HG03469 (cell line): ENCODE measurements around the gene NOTUM.
"Not testable (repeated sequence)": the region's sequence is repeated elsewhere in the genome, so short reads cannot be mapped to it uniquely, and the experiment has no call there.

ENCODE experiments used
- ATAC-seq: cut with Tn5 transposase; IDR thresholded peaks from one replicate; pipeline ENCODE4 v1.9.1; 2021; ENCODE audit warnings: mild to moderate bottlenecking, moderate library complexity, moderate number of reproducible peaks; ENCODE audit not compliant: unreplicated experiment

The NOTUM gene

DNA sequence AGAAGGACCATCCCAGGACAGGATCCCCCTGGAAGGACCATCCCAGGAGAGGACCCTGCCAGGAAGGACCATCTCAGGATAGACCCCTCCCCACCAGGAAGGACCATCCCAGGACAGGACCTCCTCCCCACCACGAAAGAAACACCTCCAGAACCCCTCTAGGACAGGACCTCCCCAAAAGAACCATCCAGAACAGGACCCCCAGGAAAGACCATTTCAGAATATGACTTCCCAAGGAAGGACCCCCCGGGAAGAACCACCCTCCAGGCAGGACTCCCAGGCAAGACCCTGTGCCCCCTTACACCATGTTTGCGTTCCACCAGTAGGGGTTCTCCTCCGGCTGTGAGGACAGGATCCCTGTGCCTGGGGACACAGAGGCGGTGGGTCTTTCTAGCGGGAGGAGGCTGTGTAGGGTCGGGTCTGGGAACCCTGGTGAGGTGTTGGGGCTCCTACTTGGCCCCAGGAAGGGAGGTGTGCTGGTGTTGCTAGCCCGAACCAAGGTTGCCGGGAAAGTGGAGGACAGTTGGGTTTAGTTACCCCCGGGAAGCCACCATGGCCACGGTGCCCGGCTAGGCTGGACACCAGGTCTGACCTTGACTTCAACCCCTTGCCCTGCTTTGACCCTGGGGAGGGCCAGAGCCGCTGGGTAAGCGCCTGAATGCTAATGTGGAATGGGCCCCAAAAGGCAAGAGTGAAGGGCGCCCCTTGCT, 2.2 kb downstream of the NOTUM start:
- no peak for ATAC-seq

DNA sequence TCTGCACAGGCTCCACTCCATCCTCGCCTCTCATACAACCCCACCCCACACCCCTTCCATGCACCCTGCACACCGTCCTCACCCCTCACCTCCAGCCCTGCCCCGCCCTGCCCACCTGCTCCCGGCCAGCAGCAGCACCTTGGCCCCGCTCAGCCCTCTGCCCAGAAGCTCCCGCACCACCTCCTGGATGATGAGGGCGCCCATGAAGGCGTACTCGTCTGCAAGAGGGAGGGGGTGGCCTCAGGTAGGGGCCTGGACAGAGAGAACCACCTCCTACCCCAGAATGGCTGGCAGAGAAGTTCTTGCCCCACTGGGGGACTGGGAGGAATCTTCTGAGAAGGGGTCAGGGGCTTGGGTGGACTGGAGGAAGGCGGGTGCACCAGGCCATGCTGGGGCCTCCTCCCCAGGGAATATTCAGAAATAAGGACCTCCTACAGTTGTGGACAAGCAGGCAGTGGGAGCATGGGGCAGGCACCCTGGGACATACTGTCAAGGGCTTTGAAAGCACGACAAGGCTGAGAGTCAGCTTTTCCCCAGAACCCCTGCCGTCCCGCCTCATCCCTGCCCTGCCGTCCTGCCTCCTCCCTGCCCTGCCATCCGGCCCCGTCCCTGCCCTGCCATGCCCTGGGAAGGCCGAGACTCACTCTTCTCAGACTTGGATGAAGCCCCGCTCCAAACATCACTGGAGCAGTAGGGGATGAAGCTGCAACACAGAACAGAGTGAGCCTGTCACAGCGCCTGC, 3.1 kb downstream of the NOTUM start:
- no peak for ATAC-seq

DNA sequence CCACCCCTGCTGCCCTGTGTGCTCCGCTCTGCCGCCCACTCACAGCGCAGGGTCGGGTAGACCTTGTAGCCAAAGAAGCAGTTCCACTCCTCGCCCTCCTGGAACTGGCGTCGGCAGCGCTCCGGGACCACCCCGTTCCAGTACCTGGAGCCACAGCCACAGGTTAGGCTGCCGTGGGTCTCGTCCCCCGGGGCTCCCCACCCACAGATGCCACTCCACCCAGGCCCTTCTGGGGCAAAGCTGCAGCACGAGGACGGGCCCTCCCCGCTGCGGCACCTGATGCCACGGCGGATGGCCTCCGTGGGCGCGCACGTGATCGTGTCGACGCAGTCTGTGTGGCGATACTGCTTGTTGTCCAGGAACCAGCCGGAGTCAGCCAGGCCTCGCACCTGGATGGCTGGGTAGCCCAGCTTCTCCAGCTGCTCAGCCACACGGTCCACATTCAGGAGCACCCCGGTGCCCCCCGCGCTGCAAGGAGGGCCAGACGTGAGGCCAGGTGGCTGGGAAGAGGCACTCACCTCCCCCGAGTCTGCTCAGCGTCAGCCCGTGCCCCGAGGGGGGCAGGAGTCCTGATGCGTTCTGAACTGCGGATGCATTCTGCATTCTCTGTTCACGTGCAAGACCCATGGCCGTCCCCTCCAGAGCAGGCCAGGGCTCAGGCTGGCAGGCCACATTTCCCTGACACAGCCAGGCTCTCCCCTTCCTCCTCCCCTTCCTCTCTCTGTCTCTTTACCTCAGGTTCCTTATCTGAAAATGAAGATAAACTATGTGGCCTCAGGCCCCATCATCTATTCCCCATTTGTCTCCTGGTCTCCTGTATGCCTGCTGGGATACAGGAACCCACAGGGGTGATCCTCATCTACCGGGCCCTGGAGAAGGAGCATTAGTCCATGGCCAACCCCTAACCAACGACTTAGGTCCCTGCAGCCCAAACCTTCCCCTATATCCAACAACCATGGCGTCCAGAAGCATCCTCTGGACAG, 4.1 kb downstream of the NOTUM start:
- ATAC-seq, result no peak

DNA sequence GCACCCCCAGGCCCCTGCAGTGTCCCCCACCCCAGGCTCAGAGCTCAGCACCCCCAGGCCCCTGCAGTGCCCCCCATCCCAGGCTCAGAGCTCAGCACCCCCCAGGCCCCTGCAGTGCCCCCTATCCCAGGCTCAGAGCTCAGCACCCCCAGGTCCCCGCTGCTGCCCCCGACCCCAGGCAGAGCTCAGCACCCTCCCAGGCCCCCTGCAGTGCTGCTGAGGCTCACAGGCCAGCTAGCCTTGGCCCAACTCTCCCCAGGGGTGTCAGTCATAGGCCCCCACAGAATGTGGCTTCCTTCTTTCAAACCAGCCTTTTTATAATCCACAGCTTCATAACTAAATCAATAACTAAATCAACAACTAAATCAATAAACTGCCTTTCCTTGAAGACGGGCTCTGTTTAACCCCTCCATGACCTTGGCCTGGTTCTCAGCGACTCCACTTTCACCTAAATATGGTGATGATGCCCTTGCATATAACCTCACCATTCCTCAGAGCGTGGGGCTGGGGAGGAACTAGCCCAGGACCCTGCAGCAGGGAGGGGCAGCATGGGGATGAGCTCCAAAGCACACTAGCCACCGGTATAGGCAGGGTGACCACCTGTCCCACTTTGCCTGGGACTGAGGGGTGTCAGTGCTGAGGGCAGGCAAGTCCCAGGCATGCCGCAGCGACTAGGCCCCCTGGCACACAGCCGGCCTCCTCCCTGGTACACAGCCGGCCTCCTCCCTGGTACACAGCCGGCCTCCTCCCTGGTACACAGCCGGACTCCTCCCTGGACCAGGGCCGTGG, 5.0 kb downstream of the NOTUM start:
- no peak for ATAC-seq

DNA sequence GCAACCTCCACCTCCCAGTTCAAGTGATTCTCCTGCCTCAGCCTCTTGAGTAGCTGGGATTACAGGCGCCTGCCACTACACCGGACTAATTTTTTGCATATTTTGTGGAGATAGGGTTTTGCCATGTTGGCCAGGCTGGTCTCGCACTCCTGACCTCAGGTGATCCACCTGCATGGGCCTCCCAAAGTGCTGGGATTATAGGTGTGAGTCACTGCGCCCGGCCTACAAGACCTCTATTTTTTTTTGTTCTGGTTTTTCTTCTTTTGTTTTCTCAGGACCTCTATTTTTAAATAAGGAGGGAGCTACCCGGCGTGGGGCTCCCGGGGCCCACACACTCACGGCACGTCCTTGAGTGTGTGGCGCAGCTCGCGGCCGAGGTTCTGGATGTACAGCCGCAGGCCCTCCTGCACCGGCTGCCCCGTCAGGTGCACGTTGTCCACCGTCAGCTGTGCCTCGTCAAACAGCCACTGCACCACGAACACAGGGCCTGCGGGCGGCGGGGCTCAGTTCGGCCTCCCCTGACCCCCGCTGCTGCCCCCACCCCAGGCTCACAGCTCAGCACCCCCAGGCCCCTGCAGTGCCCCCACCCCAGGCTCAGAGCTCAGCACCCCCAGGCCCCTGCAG, 5.8 kb downstream of the NOTUM start:
- ATAC-seq, result no peak

DNA sequence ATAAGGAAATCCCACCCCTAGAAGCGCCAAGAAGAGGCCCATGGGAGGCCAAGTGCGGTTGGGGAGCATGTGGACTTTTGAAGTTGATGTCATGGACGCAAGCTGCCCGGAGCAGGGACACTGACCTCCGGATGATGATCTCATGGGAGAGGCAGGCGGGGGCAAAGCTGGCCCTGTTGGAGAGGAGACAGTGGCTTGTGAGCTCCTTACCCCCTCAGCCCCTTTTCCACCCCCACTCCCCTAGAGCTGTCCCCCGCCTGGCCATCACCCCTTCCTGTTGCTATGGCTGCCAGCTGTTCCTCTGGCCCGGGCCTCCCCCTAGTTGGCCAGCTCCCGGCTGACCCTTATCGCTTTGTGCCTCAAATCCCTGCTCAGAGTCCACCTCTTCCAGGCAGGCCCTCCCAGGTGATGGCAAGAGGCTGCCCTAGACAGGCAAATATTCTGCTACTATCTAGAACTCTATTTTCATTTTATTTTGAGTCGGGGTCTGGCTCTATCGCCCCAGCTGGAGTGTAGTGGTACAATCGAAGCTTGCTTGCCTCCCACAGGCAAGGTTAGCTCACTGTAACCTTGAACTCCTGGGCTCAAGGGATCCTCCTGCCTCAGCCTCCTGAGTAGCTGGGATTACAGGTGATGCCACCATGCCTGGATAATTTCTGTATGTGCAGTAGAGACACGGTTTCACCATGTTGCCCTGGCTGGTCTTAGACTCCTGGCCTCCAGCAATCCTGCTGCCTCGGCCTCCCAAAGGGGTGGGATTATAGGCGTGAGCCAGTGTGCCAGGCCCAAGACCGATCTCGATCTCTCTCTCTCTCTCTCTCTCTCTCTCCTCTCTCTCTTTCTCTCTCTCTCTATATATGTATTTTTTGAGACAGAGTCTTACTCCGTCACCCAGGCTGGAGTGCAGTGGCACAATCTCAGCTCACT, 6.6 kb downstream of the NOTUM start:
- ATAC-seq, result no peak

DNA sequence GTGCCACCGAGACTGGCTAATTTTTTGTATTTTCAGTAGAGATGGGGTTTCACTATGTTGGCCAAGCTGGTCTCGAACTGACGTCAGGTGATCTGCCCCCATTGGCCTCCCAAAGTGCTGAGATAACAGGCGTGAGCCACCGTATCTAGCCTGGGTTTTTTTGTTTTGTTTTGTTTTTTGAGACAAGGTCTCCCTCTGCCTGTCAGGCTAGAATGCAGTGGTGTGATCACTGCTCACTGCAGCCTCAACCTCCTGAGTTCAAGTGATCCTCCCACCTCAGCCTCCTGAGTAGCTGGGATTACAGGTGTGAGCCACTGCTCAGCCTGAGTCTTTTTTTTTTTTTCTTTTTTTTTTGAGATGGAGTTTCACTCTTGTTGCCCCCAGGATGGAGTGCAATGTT, 7.5 kb downstream of the NOTUM start:
- not testable (repeated sequence) for ATAC-seq

DNA sequence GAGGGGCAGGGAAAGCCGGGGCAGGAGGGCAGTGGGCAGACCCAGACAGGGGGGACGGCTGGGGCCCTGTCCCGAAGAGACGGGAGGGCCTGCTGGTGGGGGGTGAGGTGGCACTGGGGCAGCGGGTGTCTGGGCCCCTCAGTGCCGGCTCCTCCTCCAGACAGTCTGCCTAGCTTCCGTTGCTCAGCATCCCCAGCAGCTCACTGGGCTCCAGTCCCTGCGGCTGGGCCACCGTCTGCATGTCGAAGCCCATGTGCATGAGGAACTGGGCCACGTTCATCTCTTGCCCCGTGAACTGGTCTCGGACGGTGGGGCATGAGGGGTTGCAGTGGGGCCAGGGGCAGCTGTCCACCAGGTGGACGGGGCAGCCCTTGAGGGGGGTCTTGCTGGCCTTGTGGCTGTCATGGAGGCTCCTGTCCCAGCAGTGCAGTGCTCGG, 8.2 kb downstream of the NOTUM start:
- ATAC-seq, result no peak

DNA sequence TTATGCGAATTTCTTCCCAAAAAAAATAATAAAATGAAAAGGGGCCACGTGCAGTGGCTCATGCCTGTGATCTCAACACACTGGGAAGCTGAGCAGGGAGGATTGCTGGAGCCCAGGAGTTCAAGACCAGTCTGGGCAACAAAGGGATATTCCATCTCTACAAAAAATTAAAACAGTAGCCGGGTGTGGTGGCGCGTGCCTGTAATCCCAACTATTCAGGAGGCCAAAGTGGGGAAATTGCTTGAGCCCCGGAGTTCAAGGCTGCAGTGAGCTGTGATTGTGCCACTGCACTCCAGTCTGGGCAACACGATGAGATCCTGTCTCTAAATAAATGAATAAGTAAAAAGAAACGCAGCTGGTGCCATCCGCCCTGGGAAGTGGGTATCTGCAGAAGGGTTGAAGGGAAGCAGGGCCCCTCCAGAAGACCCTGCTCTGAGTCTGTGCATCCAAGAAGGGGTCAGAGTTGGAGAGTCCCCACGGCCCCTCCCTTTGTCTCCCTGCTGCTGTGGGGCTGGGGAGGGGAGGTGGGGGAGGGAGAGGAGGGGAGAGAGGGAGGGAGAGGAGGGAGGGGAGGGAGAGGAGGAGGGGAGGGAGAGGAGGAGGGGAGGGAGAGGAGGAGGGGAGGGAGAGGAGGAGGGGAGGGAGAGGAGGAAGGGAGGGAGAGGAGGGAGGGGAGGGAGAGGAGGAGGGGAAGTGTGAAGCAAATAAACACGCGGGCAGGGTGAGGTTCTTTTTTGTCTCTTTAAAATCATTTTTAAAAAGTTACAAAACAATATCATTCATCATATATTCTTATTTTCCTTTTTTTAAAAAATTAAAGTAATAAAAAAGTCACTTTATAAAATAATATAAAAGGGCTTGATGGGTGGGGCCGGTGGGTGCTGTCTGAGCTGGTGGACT, 9.0 kb downstream of the NOTUM start:
- no peak for ATAC-seq

DNA sequence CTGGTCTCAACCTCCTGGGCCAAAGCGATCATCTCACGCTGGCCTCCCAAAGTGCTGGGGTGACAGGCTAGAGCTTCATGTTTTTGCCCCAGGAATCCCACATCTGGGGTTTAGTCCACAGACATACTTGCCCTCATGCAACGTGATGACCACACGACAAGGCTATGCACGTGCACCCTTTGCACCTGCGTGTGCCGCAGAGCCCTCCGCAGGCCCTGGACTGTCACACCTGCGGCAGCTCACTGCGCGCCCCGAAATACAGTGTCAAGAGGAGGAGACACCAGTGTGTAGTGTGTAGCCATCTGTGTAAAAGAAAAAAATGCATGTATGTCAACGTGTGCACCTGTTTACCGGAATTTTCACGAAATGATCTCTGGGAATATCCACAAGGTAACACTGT, 10.5 kb downstream of the NOTUM start:
- no peak for ATAC-seq

DNA sequence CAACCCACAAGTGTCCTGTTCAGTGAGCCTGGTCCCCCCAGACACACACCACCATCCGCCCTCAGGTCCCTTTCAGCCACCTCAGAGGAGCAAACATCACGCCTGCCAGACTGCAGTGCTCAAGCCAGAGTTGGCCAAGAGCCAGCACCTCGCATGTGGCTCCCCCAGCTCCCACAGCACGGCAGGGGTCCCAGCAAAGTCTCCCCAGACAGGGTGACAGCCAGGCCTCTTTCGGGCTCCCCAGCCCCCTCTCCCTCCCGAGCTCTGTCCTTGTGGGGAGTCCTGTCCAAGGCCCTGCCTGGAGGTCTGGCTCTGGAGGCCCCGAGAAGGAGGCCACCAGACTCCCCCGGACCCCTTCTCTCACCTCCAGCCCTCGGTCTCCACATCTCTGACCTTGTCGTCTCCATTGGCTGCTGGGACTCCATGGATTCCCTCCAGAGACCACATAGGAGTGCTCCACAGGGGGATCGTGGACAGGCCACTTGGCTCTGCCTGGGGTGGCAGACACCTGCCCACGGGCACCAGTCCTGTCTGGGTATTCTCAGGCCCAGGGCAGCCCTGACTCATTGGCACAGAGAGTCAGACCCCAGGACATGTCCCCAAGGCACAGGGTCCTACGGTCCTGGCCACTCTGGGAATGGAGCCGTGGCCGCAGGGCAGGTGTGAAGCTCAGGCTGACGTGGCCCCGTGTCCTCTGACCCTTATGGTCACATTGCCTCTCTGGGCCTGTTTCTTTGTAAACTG, 12.2 kb downstream of the NOTUM start:
- no peak for ATAC-seq

DNA sequence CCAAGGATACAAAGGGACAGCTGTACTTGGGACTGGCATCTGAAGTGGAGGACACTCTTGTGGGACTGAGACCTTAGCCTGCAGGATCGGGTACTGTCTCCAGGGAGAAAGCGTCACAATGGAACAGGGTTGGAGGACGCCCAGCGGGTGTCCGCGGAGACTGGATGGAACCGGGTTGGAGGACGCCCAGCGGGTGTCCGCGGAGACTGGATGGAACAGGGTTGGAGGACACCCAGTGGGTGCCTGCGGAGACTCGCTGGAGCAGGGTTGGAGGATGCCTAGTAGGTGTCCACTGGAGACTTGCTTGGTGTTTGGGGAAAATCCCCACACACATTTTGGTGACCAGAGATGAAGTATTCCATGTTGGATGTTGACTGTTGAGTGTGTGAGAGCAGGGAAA, 13.8 kb downstream of the NOTUM start, which contains the start of gene MYADML2:
MYADML2 (minus strand) TSS at position 45 of the 400 bp plus-strand sequence. CDS start 5,492 bp downstream, outside the sequence.
- ATAC-seq, result no peak

DNA sequence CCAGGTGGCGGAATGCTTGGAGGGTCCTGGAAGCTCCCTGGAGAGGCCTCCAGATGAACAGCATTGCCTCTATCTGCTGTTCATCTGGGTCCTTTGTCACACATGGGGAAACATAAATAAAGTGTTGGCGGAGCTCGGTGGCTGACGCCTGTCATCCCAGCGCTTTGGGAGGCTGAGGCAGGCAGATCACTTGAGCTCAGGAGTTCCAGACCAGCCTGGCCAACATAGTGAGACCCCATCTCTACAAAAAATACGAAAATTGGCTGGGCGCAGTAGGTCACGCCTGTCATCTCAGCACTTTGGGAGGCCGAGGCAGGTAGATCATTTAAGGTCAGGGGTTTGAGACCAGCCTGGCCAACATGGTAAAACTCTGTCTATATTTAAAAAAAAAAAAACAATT, 16.1 kb downstream of the NOTUM start:
- ATAC-seq, result no peak

DNA sequence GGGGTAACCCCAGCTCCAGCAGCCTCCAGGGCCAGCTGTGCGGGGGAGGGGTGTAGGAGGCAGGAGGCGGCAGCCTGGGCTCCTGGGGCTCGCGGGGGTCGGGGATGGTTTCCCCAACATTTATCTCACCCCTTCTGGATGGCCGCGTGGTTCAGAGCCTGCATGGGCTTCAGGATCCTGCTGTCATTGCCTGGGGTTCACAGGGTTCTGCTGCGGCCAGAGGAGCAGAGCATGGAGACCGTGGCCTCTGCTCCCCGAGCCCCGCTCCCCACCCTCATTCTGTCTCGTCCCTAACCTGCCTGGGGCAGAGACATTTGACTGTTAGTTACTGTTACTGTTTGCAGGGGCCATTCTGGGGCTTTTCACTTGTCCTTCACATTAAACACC, 18.8 kb downstream of the NOTUM start:
- ATAC-seq, result no peak

DNA sequence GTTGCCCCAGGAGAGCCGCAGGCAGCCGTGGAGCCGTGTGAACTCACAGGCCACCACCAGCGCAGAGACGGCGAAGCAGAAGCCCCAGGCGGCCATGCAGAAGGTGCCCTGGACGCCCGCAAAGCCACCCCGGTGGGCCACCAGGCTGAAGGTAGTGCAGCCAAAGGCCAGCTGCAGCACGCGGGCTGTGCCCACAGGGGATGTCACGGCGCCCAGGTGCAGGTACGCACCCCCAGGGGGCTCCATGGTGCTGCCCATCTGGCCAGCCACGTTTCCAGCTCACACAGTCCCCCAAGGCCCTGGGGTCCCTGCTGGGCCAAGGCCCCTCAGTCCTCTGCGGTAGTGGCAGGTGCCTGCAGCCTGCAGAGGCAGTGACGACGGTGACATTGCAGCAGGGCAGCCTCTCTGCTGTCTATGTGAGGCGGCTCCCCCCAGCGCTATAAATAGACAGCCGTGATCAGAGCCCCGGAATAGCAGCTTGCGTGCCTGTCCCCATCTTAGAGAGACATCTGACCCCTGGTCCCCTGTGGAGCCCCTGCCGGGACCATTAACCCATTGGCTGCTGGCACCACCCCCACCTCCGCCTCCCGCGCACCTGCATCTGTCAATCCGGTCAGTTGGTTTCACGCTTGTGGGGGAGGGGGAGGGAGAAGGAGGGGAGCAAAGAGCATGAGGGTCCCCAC, 19.4 kb downstream of the NOTUM start:
- ATAC-seq, result no peak
